Kidney (tissue), 14 donors: ENCODE results near the gene TMEM131. TPM values are rescaled to one million over a fixed set of nuclear protein-coding genes. Genes with fewer than 3 reads are reported as not detected.

Experiments
- DNase-seq, 5 donors: peaks; one replicate each; pipeline ENCODE4 v3.0.0-alpha.2; 2013 to 2020
- FAIRE-seq: peaks from 2 replicates; lab custom pipeline; 2012; peaks lifted over from hg19 to GRCh38; lab: Jason Lieb, UNC
- H3K27ac ChIP-seq, 2 donors: one replicate each; pipeline ENCODE4 v1.7.0; 2013; ENCODE audit warnings: low read depth in 2 of 2, low read length in 2 of 2, inconsistent platforms in 1 of 2
- H3K27me3 ChIP-seq: one replicate; pipeline ENCODE4 v1.7.1; 2013; ENCODE audit warnings: low read length, inconsistent platforms; ENCODE audit not compliant: control insufficient read depth, insufficient read depth
- H3K36me3 ChIP-seq, 3 donors: one replicate each; pipeline versions ENCODE4 v1.7.0 to v1.7.1; 2013; ENCODE audit warnings: low read length in 3 of 3, control low read depth in 1 of 3, inconsistent platforms in 1 of 3; ENCODE audit not compliant: insufficient read depth in 3 of 3, control insufficient read depth in 2 of 3
- H3K4me1 ChIP-seq, 3 donors: one replicate each; pipeline versions ENCODE4 v1.7.0 to v1.7.1; 2013; ENCODE audit warnings: low read length in 3 of 3, inconsistent platforms in 1 of 3, low read depth in 1 of 3; ENCODE audit not compliant: control insufficient read depth in 2 of 3, insufficient read depth in 2 of 3
- H3K4me3 ChIP-seq, 3 donors: one replicate each; pipeline versions ENCODE4 v1.7.0 to v1.8.1; 2013; ENCODE audit warnings: low read length in 3 of 3, control low read depth in 1 of 3, inconsistent platforms in 1 of 3
- H3K9ac ChIP-seq, 3 donors: one replicate each; pipeline versions ENCODE4 v1.7.0 to v1.7.1; 2013; ENCODE audit warnings: low read length in 3 of 3, control low read depth in 1 of 3, inconsistent platforms in 1 of 3
- H3K9me3 ChIP-seq, 3 donors: one replicate each; pipeline versions ENCODE4 v1.7.0 to v1.7.1; 2013; ENCODE audit warnings: low read length in 3 of 3, control low read depth in 1 of 3, inconsistent platforms in 1 of 3; ENCODE audit not compliant: control insufficient read depth in 2 of 3, insufficient read depth in 1 of 3
- intact Hi-C: fragments of 100-400 bp; cut with DNase I; formaldehyde crosslinking; loops from one replicate; pipeline ENCODE4 v1.11.1; 2022
- polyA plus RNA-seq: library from polyadenylated mRNA; stranded (reverse); fragments of 350-450 nt; fragmentation: Illumina TruSeq; extraction: RNeasy Lipid Tissue Mini Kit (QIAGEN cat#74804); gene quantifications from one replicate; pipeline ENCODE4 v1.2.3, GENCODE V29; 2014; ENCODE audit warnings: low read depth, low replicate concordance; ENCODE audit not compliant: insufficient read depth
- total RNA-seq: library from RNA; stranded (reverse); fragmentation: NEBNext Ultra II Directional; extraction: Animal tissue kit (Norgen Biotek cat#: 25700); gene quantifications from one replicate; pipeline ENCODE4 v1.2.1, GENCODE V29; 2021
- TF ChIP-seq, protein P1 (sequence below): IDR thresholded peaks from 3 replicates; pipeline ENCODE4 v1.5.1; 2012; ENCODE audit warnings: mild to moderate bottlenecking, moderate library complexity, borderline replicate concordance; ENCODE audit not compliant: insufficient read depth; ENCODE audit errors: extremely low read depth
- donor health status: control.
- donor health status: control.
- donor health status: control.
- donor health status: control.
- donor health status: control.
- donor health status: DM: yes; HTN: yes; CAD: no.
- donor health status: Normal renal cell carcinoma (clear cell type).

TMEM131 gene
- total and polyA plus RNA-seq, 2 donors from 2014 or later = 8.0 to 38.4 TPM

DNA sequence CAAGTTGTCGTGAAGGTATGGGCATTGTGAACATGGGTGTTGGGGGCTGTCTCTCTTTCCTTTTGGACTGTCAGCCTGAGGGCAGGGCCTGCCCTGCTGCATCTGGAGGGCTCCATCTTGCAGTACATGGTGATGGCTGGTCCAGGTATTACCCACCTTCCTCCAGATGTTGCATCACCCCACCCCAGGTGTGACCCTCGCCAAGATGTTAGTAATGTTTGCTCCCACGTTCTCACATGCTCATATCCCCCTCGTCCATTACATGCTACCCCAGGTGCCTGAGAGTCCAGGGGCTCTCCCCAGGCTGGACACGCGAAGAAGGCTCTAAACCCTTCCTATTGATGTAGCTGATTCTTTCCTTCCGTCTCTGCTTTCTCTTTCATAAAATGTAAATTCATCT is 268.5 kb downstream of the TMEM131 start:
- DNase-seq (peak in 1 of 5 donors; percentile 24), FAIRE-seq (no peak)
- Histone ChIP-seq H3K9ac (no peak overlapping the region), H3K9me3 (peaks cover 0 to 6% (median 5%) of the 10 kb centered on the region in 3 donors), H3K27me3 (no peaks in the 10 kb centered on the region), H3K4me3 (no peak overlapping the region), H3K4me1 (no peaks in the 10 kb centered on the region), H3K36me3 (no peaks in the 10 kb centered on the region), H3K27ac (no peak overlapping the region)
- TF ChIP-seq, protein P1, sequence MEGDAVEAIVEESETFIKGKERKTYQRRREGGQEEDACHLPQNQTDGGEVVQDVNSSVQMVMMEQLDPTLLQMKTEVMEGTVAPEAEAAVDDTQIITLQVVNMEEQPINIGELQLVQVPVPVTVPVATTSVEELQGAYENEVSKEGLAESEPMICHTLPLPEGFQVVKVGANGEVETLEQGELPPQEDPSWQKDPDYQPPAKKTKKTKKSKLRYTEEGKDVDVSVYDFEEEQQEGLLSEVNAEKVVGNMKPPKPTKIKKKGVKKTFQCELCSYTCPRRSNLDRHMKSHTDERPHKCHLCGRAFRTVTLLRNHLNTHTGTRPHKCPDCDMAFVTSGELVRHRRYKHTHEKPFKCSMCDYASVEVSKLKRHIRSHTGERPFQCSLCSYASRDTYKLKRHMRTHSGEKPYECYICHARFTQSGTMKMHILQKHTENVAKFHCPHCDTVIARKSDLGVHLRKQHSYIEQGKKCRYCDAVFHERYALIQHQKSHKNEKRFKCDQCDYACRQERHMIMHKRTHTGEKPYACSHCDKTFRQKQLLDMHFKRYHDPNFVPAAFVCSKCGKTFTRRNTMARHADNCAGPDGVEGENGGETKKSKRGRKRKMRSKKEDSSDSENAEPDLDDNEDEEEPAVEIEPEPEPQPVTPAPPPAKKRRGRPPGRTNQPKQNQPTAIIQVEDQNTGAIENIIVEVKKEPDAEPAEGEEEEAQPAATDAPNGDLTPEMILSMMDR = no peak
- intact Hi-C loops = no loop called here

DNA sequence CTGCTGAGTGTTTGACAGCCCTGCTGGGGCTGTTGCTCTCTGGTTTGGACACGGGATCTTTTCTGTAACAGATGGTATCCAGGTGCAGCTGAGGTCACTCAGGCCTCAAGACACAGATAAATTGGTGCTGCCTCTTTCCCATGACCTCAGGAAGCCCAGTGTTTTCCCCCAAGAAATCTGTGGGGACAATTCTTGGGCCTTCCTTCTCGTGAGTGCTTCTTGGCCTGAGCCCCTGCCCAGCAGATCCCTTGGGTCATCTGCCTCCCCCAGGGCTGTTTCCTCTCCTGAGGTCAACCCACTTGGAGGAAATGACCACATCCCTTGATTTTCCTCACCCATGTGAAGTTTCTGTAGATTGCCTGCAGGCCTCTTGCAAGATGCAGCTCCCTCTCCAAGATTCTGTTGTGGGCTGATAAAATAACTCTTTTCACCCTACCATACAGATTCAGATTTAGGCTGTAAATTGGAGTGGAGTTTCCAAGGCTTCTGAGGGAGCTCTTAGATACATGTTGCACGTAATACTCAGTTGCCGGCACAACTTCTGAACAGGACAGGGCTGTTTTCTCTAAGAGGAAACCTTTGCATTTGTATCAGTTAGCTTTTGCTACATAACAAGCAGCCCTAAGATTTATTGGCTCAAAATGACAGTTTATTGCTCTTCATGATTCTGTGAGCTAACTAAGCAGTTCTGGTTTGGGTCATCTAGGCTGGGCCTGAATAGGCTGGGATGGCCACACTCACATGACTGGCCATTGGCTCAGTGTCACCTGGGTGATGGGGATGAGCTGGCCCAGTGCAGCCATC is 269.3 kb downstream of the TMEM131 start:
- Histone ChIP-seq H3K4me1 (no peaks in the 10 kb centered on the region), H3K36me3 (no peaks in the 10 kb centered on the region), H3K9ac (no peak overlapping the region), H3K9me3 (peaks cover 0 to 6% (median 5%) of the 10 kb centered on the region in 3 donors), H3K4me3 (no peak overlapping the region), H3K27ac (no peak overlapping the region), H3K27me3 (no peaks in the 10 kb centered on the region)
- TF ChIP-seq, protein P1 = no peak
- intact Hi-C loops = no loop called here
- FAIRE-seq (no peak), DNase-seq (peak in 2 of 5 donors; percentile 39 to 46)

DNA sequence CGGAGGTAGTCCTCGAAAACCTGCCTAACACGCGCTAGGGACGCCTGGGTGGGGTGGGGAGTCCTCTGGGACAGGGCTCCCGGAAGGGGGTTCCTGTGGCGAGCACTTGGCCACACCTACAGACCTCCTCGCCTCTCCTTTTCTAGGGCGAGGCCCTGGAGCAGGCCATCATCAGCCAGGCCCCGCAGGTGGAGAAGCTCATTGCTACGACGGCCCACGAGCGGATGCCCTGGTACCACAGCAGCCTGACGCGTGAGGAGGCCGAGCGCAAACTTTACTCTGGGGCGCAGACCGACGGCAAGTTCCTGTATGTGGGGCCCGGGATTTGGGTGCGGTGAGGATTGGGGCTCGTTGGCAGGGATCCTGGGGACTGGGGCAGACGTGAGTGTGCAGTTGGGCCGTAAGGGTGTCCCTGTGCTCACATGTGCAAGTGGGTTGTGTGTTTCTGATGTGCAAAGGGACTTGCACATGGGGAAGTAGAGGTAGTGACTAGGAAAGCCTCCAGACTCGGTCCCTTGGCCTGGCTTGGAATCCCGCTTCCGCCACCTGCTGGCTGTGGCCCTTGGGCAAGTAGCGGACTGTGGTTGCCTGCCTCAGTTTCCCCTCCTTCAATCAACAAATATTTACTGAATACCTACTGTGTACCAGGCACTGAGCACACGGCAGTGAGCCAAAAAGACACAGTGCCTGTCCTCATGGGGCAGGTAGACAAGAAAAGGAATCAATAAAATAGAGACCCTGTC is 270.6 kb downstream of the TMEM131 start:
- H3K9me3 ChIP-seq = peaks cover 0 to 1% (median 1%) of the 10 kb centered on the region in 3 donors

More for the DNA sequence above, 270.6 kb downstream of the TMEM131 start:
- DNase-seq (peak in 1 of 5 donors; percentile 63), FAIRE-seq (no peak)
- Histone ChIP-seq H3K36me3 (no peaks in the 10 kb centered on the region), H3K27ac (no peak overlapping the region), H3K27me3 (no peaks in the 10 kb centered on the region), H3K4me3 (no peak overlapping the region), H3K4me1 (no peaks in the 10 kb centered on the region), H3K9ac (no peak overlapping the region)
- intact Hi-C loops = no loop called here
- TF ChIP-seq, protein P1 = no peak
